GM19468 (cell line): ENCODE data around the gene NRTN.

Experiments used
- ATAC-seq: cut with Tn5 transposase; IDR thresholded peaks from one replicate; pipeline ENCODE4 v1.9.1; 2021; ENCODE audit warnings: mild to moderate bottlenecking, moderate library complexity, moderate number of reproducible peaks; ENCODE audit not compliant: unreplicated experiment; ENCODE audit errors: extremely low read depth

NRTN gene

GRCh38 chr19:5789886-5790558, 14.8 kb upstream of the NRTN start:
- ATAC-seq = no peak

- peak; percentile 80 for ATAC-seq
Measured at GRCh38 chr19:5790559-5791520, 14.0 kb upstream of the NRTN start, which contains the start of gene DUS3L. DUS3L (minus strand) TSS chr19:5791163; CDS start chr19:5791141, 22 bp downstream.

- ATAC-seq = no peak
Measured at GRCh38 chr19:5792224-5792623, 12.6 kb upstream of the NRTN start.

- no peak for ATAC-seq
Measured at GRCh38 chr19:5793188-5793587, 11.7 kb upstream of the NRTN start.

GRCh38 chr19:5795382-5795919, 9.4 kb upstream of the NRTN start:
- ATAC-seq = no peak

- ATAC-seq = no peak
Measured at GRCh38 chr19:5798244-5798643, 6.6 kb upstream of the NRTN start.

GRCh38 chr19:5799247-5800241, 5.3 kb upstream of the NRTN start:
- ATAC-seq = no peak

- ATAC-seq = no peak
Measured at GRCh38 chr19:5800361-5801270, 4.3 kb upstream of the NRTN start.

GRCh38 chr19:5801796-5802619, 2.9 kb upstream of the NRTN start:
- no peak for ATAC-seq

- no peak for ATAC-seq
Measured at GRCh38 chr19:5803441-5803751, 1.5 kb upstream of the NRTN start.

GRCh38 chr19:5803752-5804515, 933 bp upstream of the NRTN start:
- peak; percentile 60 for ATAC-seq

- no peak for ATAC-seq
Measured at GRCh38 chr19:5805462-5806132, 730 bp downstream of the NRTN start.

- ATAC-seq = no peak
Measured at GRCh38 chr19:5806133-5806489, 1.2 kb downstream of the NRTN start.

GRCh38 chr19:5806905-5807304, 2.0 kb downstream of the NRTN start:
- ATAC-seq = no peak

GRCh38 chr19:5808120-5808816, 3.4 kb downstream of the NRTN start:
- ATAC-seq = no peak

GRCh38 chr19:5809053-5809452, 4.2 kb downstream of the NRTN start:
- no peak for ATAC-seq
